CD4-positive, alpha-beta T cell treated with Interleukin-17A for 1 hour (primary cell): ENCODE results near the gene ATG4D.
"Not testable (repeated sequence)": the region's sequence is repeated elsewhere in the genome, so short reads cannot be mapped to it uniquely, and the experiment has no call there.

Experiments
- DNase-seq: peaks from one replicate; pipeline ENCODE4 v3.0.0-alpha.2; 2020

Gene ATG4D

DNA sequence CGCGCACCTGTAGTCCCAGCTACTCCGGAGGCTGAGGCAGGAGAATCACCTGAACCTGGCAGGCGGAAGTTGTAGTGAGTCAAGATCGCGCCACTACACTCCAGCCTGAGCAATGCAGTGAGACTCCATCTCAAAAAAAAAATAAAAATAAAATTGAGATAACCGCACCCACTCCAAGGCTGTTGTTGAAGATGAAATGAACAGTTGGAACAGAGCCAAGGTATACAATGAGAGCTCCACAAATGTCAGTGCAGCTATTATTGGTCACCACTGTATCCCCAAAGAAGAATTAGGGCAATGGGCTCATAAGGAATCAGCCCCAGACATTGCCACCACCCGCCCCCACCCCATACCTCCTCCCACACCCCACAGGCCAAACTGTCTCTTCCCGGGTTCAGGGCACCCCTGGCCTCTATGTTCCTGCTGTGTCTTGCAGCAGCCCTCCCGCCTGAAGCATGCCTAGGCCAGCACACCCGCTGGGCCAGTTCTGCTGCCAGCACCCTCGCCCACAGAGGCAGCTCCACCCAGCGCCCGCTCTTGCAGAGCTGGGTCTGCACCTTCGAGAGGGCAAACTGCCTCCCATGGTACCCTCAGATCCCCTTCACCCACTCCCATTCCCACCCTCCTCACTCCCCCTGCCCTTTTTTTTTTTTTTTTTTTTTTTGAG, 22.9 kb upstream of the ATG4D start:
- no peak for DNase-seq

DNA sequence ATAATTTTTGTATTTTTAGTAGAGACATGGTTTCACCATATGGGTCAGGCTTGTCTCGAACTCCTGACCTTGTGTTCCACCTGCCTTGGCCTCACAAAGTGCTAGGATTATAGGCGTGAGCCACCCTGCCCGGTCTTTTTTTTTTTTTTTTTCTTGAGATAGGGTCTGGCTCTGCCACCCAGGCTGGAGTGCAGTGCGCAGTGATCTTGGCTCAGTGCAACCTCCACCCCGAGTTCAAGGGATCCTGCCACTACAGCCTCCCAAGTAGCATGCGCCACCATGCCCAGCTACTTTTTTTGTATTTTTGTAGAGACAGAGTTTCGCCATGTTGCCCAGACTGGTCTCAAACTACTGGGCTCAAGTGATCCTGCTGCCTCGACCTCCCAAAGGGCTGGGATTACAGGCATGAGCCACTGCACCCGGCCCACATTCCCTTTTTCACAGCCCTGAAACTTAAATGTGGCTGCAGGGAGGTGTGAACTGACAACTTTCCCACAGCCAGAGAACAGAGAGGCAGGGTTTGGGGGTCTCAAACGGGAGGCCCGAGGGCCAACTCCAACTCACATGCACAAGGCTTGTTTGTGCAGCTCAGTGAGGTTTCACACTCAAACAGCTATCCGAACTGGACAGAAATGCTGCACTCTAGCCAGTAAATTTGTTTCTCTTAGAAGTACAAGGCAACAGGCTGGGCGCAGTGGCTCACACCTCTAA, 22.1 kb upstream of the ATG4D start:
- DNase-seq: no peak

DNA sequence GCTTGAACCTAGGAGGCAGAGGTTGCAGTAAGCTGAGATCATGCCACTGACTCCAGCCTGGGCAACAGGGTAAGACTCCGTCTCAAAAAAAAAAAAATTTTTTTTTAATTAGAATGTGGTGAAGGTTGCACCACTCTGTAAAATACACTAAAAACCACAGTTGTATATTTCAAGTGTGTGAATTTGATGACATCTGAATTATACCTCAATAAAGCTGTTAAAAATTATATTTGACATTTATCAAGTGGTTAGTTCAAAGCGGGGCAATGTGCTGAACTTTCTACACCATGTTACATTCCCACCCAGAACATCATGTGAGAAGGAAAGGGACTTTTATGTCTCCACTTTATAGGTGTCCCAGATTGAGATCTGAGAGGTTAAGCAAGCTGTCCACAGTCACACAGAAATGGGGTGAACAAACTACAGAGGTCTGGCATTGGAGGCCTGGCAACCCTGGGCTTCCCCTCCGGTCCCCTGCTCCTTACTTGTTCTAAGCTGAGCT, 20.5 kb upstream of the ATG4D start:
- DNase-seq: peak; percentile 60

DNA sequence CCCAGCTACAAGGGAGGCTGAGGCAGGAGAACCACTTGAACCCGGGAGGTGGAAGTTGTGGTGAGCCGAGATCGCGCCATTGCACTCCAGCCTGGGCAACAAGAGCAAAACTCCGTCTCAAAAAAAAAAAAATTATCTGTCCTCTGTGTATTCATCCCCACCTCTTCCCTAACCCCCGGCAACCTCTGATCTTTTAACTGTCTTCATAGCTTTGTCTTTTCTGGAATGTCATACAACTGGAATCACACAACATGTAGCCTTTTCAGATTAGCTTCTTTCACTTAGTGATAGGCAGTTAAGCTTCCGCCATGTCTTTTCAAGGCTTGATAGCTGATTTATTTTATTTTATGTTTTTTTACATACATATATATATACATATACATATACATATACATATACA, 18.1 kb upstream of the ATG4D start:
- DNase-seq: no peak

DNA sequence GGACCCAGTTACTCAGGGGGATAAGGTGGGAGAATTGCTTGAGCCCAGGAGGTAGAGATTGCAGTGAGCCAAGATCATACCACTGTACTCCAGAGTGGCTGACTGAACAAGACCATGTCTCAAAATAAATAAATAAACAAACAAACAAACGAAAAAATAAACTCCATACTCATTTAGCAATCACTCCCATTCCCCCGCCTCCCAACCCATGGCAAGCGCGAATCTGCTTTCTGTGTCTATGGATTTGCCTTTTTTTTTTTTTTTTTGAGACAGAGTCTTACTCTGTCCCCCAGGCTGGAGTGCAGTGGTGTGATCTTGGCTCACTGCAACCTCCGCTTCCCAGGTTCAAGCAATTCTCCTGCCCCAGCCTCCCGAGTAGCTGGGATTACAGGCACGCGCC, 16.8 kb upstream of the ATG4D start:
- not testable (repeated sequence) for DNase-seq

DNA sequence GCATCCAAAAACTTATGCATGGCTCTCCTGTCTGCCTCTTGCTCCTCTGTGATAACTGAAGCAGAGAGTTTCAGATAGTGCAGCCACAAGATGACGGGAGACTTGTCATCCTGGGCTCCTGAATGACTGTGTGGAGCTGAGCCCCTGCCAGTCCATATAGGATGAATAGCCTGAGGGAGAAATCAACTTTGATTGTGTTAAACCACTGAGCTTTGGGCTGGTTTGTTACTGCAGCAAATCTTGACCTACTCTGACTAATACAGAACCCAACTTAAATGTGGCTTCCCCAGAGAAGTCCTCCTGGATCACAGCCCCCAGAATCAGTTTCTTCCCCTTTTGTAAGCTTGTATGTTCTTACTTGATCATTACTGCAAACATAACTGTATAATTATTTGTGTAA, 11.2 kb upstream of the ATG4D start:
- no peak for DNase-seq

DNA sequence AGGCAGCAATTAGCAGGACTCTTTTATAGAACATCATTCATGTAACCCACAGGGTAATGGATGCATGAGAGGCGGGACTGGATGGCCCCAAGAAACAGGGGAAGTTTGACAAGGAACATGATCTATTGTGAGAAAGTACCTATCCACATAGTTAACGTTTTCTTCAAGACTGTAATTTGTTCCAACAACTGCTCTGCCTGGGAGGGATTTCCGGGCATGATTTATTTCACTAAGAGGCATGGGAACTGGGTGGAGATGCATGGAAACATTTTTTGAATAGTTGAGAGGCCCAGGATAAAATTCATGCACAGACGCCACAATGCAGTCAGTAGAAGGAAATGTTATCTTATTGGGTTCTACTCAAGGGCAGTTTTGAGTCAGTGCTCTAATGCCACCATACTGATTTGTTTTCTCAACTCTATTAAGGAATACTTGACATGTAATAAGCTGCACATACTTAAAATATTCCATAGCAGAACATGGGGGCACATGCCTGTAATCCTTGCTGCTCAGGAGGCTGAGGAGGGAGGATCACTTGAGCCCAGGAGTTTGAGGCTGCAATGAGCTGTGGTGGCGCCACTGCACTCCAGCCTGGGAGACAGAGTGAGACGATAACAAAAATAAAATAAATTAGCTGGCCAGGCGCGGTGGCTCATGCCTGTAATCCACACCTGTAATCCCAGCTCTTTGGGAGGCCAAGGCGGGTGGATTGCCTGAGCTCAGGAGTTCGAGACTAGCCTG, 9.9 kb upstream of the ATG4D start:
- no peak for DNase-seq

DNA sequence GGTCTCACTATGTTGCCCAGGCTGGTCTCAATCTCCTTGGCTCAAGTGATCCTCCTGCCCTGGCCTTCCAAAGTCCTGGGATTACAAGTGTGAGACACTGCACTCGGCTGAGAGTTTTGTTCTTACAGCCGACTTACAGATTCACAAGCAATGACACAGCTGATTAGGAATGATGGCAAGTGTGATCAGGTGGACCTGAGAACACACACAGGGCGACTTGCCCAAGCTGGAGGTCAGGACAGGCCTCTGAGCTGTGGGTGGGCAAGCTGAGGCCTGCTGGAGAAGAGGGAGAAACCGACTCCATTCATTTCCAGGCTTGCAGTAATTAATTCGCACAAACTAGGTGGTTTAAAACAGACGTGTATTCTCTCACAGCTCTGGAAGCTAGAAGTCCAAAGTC, 8.1 kb upstream of the ATG4D start:
- no peak for DNase-seq

DNA sequence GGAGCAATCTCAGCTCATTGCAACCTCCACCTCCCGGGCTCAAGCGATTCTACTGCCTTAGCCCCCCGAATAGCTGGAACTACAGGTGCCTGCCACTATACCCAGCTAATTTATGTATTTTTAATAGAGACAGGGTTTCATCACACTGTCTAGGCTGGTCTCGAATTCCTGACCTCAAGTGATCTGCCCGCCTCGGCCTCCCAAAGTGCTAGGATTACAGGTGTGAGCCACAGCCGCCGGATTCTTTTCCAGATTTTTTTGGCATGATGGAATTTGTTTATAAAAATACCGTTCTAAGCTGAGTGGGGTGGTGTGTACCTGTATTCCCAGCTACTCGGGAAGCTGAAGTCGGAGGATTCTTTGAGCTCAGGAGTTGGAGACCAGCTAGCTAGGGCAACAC, 6.0 kb upstream of the ATG4D start:
- no peak for DNase-seq

DNA sequence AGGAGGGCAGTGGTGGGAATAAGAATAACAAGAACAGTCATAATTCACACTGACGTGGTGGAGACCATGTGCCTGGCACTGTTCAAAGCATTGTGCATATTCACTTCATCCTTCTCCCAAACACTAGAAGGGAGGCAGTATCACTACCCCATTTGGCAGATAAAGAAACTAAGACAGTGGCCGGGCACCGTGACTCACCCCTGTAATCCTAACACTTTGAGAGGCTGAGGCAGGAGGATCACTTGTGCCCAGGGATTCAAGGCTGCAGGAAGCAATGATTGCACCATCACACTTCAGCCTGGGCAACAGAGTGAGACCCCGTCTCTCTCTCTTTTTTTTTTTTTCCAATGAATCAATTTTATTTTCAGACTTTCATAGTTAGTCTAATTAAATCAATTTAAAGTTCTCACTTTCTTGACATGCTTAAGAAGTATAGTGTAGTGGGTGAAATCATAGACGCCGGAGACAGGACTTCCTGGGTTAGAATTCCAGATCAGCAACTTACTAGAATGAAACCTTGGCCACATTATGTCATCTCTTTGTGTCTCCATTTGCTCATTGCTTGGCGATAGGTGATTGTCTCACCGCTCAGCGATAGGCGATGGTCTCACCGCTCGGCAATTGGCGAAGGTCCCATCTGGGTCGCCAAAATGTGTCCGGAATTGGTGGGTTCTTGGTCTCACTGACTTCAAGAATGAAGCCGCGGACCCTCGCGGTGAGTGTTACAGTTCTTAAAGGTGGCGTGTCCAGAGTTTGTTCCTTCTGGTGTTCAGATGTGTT, 5.3 kb upstream of the ATG4D start:
- DNase-seq: no peak

DNA sequence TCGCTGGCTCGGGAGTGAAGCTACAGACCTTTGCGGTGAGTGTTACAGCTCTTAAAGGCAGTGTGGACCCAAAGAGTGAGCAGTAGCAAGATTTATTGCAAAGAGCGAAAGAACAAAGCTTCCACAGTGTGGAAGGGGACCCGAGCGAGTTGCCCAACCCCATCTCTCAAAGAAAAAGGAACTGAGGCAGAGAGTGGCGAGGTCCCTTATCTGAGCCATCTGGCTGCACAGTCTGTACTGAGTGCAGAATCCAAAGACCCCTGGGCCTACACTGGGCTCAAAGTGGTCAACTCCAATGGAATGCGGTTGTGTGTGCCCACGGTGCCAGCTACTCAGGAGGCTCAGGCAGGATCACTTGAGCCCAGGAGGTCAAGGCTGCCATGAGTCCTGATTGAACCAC, 4.7 kb upstream of the ATG4D start:
- DNase-seq: not testable (repeated sequence)

DNA sequence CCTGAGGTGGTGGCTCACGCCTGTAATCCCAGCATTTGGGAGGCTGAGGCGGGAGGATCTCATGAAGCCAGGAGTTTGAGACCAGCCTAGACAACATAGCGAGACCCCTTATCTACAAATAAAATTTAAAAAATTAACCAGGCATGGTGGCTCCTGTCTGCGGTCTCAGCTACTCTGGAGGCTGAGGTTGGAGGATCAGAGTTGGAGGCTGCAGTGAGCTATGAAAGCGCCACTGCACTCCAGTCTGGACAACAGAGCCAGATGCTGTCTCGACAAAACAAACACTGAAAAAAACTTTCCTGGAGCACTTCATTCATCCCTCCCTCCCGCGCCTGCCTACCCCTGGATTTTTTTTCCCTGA, 665 bp upstream of the ATG4D start:
- no peak for DNase-seq

DNA sequence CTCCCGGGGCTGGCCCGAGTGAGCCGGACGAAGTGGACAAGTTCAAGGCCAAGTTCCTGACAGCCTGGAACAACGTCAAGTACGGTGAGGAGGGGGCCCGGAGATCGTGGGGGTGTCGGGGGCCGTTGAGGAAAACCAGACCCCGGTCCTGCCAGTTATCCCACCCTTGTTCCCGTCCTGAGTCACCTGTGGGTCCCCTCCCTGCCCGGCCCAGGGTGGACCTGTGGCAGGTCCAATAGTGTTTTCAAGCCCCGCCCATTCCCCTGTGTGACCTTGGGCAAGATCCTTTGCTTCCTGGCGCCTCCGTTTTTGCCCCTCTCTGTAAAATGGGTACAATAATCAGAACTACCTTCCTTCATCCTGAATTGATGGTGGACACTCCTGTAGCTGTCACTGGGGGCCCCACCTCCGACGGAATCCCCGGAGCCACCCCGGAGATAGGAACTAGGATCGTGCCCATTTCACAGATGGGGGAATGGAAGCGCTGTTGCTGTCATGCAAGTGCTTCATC, 593 bp downstream of the ATG4D start:
- peak; percentile 35 for DNase-seq

DNA sequence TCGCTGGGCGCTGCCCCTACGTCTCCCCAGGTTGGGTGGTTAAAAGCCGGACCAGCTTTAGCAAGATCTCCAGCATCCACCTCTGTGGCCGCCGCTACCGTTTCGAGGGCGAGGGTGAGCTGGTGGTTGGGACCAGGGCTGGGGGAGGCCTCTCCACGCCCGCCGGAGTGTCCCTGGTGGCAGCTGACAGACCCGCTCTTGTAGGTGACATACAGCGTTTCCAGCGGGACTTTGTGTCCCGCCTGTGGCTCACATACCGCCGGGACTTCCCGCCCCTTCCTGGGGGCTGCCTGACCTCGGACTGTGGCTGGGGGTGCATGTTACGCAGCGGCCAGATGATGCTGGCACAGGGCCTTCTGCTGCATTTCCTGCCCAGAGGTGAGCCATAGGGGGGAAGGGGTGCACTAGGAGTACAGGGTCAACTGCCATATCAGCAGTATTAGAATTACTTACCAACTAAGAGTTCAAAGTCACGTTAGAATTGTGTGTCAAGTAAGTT, 1.1 kb downstream of the ATG4D start:
- peak; percentile 28 for DNase-seq

DNA sequence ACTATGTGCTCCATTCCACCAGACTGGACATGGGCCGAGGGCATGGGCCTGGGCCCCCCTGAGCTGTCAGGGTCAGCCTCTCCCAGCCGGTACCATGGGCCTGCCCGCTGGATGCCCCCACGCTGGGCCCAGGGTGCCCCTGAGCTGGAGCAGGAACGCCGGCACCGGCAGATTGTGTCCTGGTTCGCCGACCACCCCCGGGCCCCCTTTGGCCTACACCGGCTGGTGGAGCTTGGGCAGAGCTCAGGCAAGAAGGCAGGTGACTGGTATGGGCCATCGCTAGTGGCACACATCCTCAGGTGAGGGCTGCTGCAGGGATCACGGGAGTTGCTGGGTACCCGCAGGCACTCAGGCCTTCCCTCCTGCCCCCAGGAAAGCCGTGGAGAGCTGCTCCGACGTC, 3.1 kb downstream of the ATG4D start:
- DNase-seq: no peak

DNA sequence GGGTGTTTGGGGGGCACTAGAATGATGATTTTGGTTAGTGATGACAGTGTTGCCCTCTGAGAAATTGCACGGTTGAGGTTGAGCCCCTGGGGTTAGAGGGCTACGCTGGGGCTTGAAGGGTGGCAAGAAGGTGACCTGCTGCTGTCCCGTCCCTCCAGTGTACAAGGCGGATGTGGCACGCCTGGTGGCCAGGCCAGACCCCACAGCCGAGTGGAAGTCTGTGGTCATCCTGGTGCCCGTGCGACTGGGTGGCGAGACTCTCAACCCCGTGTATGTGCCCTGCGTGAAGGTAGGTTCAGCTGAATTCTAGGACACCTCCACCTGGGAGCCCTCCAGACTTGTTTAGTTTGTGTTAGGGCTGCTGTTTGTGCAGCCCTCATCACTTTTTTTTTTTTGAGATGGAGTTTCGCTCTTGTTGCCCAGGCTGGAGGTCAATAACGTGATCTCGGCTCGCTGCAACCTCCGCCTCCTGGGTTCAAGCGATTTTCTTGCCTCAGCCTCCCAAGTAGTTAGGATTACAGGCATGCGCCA, 5.1 kb downstream of the ATG4D start:
- no peak for DNase-seq

DNA sequence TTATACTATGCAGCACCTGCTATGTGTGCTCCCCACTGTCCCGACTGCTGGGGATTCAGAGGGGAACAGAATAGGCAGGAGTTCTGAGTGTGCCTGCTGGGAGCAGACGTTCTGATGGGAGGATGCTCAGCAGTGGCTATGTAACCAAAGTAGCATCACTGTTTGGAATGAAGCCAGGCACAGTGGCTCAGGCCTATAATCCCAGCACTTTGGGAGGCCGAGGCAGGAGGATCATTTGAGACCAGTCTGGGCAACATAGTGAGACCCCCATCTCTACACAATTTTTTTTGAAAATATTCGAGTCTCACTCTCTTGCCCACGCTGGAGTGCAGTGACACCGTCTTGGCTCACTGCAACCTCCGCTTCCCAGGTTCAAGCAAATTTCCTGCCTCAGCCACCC, 6.0 kb downstream of the ATG4D start:
- no peak for DNase-seq

DNA sequence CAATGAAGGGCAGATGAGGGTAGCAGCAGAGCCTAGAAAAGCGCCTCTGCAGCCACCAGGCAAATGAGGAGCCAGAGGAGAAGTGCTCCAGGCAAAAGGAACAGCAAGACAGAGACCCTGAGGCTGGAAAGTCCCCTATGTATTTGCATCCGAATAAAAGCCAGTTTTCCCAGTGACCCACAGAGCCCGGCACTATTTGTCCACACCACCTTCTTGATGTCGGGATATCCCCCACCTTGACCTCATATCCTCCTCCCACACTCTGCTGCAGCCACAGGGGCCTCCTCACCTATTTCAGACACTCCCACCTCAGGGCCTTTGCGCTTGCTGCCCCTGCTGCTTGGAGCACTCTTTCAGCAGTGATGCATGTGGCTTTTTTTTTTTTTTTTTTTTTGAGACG, 6.6 kb downstream of the ATG4D start:
- DNase-seq: no peak

DNA sequence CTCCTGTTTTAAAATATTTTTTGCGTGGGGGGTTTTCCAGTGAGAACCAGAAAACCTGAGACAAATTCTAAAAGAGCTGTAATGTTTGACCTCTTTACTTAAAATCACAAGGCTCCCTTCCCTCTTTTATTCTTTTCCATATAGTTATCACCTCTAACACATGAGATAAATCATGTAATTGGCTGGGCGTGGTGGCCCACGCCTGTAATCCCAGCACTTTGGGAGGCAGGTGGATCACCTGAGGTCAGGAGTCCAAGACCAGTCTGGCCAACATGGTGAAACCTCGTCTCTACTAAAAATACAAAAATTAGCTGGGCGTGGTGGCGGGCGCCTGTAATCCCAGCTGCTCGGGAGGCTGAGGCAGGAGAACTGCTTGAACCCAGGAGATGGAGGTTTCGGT, 7.3 kb downstream of the ATG4D start:
- not testable (repeated sequence) for DNase-seq

DNA sequence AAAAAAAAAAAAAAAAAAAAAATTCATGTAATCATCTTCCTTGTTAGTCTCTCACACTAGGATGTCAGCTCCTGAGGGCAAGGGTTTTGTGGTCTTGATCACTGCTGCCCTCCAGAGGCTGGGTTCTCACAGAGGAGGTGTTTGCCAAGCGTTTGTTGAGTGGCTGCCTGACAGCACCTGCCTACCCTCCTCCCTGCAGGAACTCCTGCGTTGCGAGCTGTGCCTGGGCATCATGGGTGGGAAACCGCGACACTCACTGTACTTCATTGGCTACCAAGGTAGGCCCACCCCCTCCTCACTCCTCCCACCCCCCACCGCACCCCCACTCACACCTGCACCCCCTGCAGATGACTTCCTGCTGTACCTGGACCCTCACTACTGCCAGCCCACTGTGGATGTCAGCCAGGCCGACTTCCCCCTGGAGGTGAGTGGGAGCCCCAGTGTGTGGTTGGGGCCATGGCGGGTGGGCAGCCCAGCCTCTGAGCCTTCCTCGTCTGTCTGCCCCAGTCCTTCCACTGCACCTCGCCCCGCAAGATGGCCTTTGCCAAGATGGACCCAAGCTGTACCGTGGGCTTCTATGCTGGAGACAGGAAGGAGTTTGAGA, 8.1 kb downstream of the ATG4D start:
- DNase-seq: peak; percentile 62

DNA sequence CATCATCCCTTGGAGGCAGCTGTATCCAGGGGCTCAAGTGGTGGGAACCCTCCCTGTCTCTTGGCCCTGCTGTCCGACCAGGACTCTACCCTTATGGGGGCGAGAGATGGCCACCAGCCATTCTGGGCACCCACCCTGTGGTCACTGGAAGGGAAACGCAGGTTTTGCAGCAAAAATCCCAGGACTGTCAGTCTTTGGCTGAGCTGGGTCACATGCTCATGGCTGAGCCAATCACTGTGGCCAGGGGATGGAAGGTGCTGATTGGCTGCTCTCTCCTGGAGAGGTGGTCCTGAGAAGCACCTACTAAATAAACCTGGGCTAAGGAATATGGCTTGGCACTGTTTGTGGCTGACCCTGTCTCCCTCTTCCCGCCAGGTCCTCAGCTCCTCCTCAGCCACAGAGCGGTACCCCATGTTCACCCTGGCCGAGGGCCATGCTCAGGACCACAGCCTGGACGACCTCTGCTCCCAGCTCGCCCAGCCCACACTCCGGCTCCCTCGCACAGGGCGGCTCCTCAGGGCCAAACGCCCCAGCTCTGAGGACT, 8.9 kb downstream of the ATG4D start:
- peak; percentile 41 for DNase-seq
